ENCODE data around the gene TSPAN2.

The TSPAN2 gene

DNA sequence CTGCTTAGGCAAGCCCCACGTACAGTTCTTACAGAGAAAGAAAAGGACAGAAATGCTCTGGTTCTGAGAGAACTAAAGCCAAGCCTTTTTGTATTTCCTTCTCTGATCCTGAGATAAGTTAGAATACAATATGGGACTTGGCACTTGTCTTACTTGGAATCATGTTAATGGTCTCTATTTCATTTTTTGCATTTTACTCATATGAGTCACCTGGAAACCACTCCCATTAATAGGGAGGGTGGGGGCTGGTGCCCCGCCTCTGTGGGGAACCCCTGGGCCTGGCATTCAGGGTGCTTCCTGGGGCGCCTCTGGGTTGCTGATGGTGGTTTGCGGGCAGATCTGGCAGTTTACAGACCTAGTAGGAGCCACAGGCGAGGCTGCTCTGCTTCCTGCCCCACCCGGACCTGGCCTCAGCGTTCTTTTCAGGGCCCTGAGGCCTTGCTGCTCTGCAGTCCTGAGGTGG lies 26.7 kb downstream of the TSPAN2 start:
- DNase-seq (ENCODE audit: low read depth) = no peak
- H3K4me3 ChIP-seq (replicated peaks; ENCODE audit: low read depth, low read length) = no peak overlapping the region
- TF ChIP-seq, protein P1, sequence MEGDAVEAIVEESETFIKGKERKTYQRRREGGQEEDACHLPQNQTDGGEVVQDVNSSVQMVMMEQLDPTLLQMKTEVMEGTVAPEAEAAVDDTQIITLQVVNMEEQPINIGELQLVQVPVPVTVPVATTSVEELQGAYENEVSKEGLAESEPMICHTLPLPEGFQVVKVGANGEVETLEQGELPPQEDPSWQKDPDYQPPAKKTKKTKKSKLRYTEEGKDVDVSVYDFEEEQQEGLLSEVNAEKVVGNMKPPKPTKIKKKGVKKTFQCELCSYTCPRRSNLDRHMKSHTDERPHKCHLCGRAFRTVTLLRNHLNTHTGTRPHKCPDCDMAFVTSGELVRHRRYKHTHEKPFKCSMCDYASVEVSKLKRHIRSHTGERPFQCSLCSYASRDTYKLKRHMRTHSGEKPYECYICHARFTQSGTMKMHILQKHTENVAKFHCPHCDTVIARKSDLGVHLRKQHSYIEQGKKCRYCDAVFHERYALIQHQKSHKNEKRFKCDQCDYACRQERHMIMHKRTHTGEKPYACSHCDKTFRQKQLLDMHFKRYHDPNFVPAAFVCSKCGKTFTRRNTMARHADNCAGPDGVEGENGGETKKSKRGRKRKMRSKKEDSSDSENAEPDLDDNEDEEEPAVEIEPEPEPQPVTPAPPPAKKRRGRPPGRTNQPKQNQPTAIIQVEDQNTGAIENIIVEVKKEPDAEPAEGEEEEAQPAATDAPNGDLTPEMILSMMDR (IDR thresholded peaks at IDR 0.05; ENCODE audit: low read length, missing control alignments) = no peak

DNA sequence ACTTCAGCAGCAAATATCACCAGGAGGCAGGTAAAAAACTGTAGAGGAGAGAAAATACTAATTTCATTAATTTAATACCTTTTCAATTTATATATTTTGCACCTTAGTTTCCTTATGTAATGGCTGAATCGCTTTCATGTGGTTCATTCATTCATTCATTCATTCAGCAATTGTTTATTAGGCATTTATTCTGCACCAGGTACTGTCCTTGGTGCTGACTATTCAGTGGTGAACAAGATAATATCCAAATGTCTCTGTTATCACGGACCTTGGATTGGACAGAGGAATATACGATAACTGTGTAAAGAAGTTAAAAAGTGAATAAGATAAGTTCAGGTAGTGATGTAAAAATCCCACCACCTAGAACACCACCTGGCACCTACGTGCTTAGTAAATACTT lies 28.8 kb downstream of the TSPAN2 start:
- DNase-seq (ENCODE audit: low read depth) = no peak
- H3K4me3 ChIP-seq (replicated peaks; ENCODE audit: low read depth, low read length) = no peak overlapping the region
- TF ChIP-seq, protein P1 (IDR thresholded peaks at IDR 0.05; ENCODE audit: low read length, missing control alignments) = no peak

DNA sequence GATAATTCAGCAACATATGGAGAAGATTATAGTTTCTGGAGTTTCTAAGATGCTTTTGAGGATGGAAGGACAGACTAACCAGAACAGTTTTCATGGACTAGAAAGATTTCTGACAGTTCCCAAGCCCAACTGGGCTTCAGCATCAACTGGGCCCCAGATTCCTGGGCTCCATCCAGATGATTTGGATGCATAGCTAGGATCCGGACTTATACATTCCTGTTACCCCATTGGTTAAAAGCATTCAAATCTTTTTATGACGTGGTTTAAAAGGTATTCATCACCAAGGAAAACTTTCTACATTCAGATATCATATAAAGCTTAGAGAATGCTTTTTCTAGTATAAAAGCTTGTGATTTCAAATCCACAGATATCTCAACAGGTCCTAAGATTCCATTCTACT lies 30.0 kb downstream of the TSPAN2 start:
- H3K4me3 ChIP-seq (replicated peaks; ENCODE audit: low read depth, low read length) = no peak overlapping the region
- DNase-seq (ENCODE audit: low read depth) = no peak
- TF ChIP-seq, protein P1 (IDR thresholded peaks at IDR 0.05; ENCODE audit: low read length, missing control alignments) = no peak

DNA sequence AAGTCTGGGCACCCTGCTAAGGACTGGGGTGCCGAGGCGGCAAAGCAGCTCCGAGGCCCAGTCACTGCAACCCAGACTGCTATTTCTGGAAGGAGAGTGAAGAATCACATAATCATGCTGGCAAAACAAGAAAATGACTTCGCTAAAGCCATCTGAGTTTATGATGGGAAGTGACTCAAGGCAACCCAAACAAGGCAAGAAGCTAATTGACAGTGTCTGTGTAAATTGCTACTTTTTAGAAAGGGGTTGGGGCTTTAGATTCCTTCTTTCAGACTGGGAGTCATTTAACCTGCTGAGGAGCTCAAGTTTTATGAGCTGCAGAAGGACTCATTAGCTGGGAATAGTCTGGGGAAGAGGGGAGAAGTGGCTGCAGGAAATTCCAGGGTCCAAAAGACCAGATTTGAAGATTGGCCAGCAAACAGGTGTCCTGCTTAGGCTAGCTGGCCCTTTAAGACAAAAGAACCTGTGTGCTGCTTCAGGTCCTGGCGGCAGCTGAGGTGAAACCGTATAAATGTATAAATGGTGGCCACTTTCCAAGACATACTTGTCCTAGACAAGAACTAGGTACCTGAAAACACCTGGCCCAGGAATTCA lies 31.5 kb downstream of the TSPAN2 start:
- TF ChIP-seq, protein P1 (IDR thresholded peaks at IDR 0.05; ENCODE audit: low read length, missing control alignments) = no peak
- no peak for DNase-seq (ENCODE audit: low read depth)
- H3K4me3 ChIP-seq (replicated peaks; ENCODE audit: low read depth, low read length) = no peak overlapping the region

DNA sequence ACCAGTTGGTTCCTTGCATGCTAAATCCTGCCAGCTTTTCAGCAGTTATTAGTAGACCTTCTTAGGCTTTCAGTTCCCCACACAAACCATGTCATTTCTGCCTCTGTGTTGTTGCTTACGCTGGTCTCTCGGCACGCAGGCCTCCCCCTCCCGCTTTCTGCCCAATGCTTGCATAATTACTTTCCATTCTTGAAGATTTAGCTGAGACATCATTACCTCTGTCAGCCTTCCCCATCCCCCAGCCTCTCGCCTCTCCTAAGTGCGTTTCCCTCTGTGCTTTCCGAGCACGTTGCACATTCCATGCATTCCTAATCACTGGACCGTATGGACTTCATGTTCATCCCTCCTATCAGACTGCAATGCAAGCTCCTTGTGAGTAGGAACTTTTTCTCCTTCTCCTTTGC lies 32.9 kb downstream of the TSPAN2 start:
- H3K4me3 ChIP-seq (replicated peaks; ENCODE audit: low read depth, low read length) = no peak overlapping the region
- TF ChIP-seq, protein P1 (IDR thresholded peaks at IDR 0.05; ENCODE audit: low read length, missing control alignments) = no peak
- DNase-seq (ENCODE audit: low read depth) = peak; percentile 53

DNA sequence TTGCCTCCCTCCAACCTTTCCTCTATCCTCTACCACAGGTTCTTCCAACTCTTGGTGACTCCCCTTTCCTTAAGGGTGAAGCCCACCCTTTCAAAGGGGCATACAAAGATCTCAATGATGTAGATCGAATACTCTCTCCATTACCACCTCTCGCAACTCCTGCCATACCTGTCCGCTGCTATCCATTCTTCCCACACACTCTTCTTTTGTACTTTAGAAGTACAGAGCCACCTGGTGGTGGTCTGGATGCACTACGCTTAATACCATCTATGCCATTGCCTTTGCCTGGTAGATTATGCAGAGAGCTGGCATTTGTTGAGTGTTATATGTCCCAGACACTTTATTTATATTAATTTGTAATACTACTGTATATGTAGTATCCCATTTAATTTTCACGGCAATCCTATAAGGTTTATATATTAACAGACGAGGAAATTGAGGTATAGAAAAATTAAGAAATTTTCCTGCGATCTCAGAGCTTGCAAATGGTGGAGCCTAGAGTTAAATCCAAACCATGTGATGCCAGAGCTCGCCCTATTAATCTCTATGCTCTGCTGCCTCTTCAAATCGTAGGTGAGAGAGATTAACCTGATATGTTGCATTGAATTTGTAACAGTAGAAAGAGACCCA lies 36.7 kb downstream of the TSPAN2 start:
- no peak overlapping the region for H3K4me3 ChIP-seq (replicated peaks; ENCODE audit: low read depth, low read length)
- TF ChIP-seq, protein P1 (IDR thresholded peaks at IDR 0.05; ENCODE audit: low read length, missing control alignments) = peak; percentile 93
- DNase-seq (ENCODE audit: low read depth) = peak; percentile 55

DNA sequence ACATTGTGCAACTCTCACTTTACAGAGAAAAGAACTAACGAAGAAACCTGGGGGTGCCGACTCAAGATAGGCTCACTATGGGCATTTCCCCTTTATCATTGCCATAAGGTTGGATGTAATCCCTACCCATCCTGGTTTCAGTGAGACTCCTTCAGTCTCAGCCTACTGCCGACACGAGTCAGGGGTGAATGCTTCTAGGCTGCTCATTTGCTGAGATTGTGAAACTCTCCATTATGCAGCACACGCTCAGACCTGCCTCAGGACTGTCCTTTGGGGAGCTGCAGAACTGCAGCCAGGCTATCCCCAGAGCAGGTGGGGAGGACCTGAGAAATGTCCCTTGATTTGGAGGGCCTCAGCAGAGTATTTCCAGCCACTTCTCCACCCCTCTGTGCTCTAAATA lies 37.5 kb downstream of the TSPAN2 start:
- H3K4me3 ChIP-seq (replicated peaks; ENCODE audit: low read depth, low read length) = no peak overlapping the region
- TF ChIP-seq, protein P1 (IDR thresholded peaks at IDR 0.05; ENCODE audit: low read length, missing control alignments) = no peak
- DNase-seq (ENCODE audit: low read depth) = no peak
